SK-N-SH treated with all-trans-retinoic acid at 6 μM for 48 hours (cell line): ENCODE data around the gene ZNF469.

ENCODE experiments used
- ATAC-seq: fragments of 200-7000 bp; cut with Tn5 transposase; 3 replicates; pipeline ENCODE4 v1.9.1; 2020; ENCODE audit warnings: mild to moderate bottlenecking, moderate library complexity
- ARNTL ChIP-seq: fragments of 450-650 bp; formaldehyde crosslinking; IDR thresholded peaks from 2 replicates; pipeline ENCODE4 v1.5.0; 2020; ENCODE audit warnings: low read depth, mild to moderate bottlenecking, moderate library complexity, borderline replicate concordance
- BACH2 ChIP-seq: fragments of 250-450 bp; sonication (Bioruptor Pico); IDR thresholded peaks from 2 replicates; pipeline ENCODE4 v1.9.0; 2021; ENCODE audit warnings: mild to moderate bottlenecking, borderline replicate concordance
- CSDC2 ChIP-seq: fragments of 250-450 bp; sonication (Bioruptor Pico); IDR thresholded peaks from 2 replicates; pipeline ENCODE4 v1.5.0; 2020; ENCODE audit warnings: mild to moderate bottlenecking, moderate library complexity
- CSRNP3 ChIP-seq: fragments of 250-450 bp; sonication (Bioruptor Pico); IDR thresholded peaks from 2 replicates; pipeline ENCODE4 v1.5.1; 2021; ENCODE audit warnings: mild to moderate bottlenecking, moderate library complexity
- ISL1 ChIP-seq: fragments of 250-450 bp; sonication (Bioruptor Pico); IDR thresholded peaks from 2 replicates; pipeline ENCODE4 v2.1.2; 2022; ENCODE audit warnings: mild to moderate bottlenecking, moderate library complexity
- OSR1 ChIP-seq: fragments of 250-450 bp; sonication (Bioruptor Pico); IDR thresholded peaks from 2 replicates; pipeline ENCODE4 v1.8.0; 2022; ENCODE audit warnings: moderate library complexity, mild to moderate bottlenecking, inconsistent platforms
- PPARA ChIP-seq: fragments of 250-450 bp; sonication (Bioruptor Pico); IDR thresholded peaks from 2 replicates; pipeline ENCODE4 v1.5.0; 2020; ENCODE audit warnings: mild to moderate bottlenecking, borderline replicate concordance
- RARB ChIP-seq: fragments of 250-450 bp; sonication (Bioruptor Pico); IDR thresholded peaks from 2 replicates; pipeline ENCODE4 v1.8.0; 2021; ENCODE audit warnings: mild to moderate bottlenecking, moderate library complexity
- SNAI2 ChIP-seq: fragments of 250-450 bp; sonication (Bioruptor Pico); IDR thresholded peaks from 2 replicates; pipeline ENCODE4 v1.5.0; 2020; ENCODE audit warnings: mild to moderate bottlenecking, moderate library complexity
- TCF4 ChIP-seq: fragments of 250-450 bp; sonication (Bioruptor Pico); IDR thresholded peaks from 2 replicates; pipeline ENCODE4 v1.8.0; 2021; ENCODE audit warnings: mild to moderate bottlenecking, moderate library complexity, borderline replicate concordance
- TOX ChIP-seq: fragments of 250-450 bp; sonication (Bioruptor Pico); IDR thresholded peaks from 2 replicates; pipeline ENCODE4 v1.8.0; 2021; ENCODE audit warnings: mild to moderate bottlenecking, moderate library complexity, borderline replicate concordance
- TSHZ2 ChIP-seq: fragments of 250-450 bp; sonication (Bioruptor Pico); IDR thresholded peaks from 2 replicates; pipeline ENCODE4 v1.5.0; 2020; ENCODE audit warnings: mild to moderate bottlenecking, moderate library complexity
- ZC3H10 ChIP-seq: fragments of 250-450 bp; sonication (Bioruptor Pico); IDR thresholded peaks from 2 replicates; pipeline ENCODE4 v1.5.1; 2021; ENCODE audit warnings: mild to moderate bottlenecking, moderate library complexity
- ZFP3 ChIP-seq: fragments of 250-450 bp; sonication (Bioruptor Pico); IDR thresholded peaks from 2 replicates; pipeline ENCODE4 v1.5.0; 2020; ENCODE audit warnings: mild to moderate bottlenecking, moderate library complexity
- ZFP30 ChIP-seq: fragments of 450-650 bp; formaldehyde crosslinking; IDR thresholded peaks from 2 replicates; pipeline ENCODE4 v1.5.0; 2022; ENCODE audit warnings: mild to moderate bottlenecking, moderate library complexity
- ZNF565 ChIP-seq: fragments of 450-650 bp; formaldehyde crosslinking; conservative IDR thresholded peaks from 2 replicates; pipeline ENCODE4 v1.5.0; 2020; ENCODE audit warnings: low read depth, mild to moderate bottlenecking, moderate library complexity
- ZNF70 ChIP-seq: fragments of 450-650 bp; formaldehyde crosslinking; IDR thresholded peaks from 2 replicates; pipeline ENCODE4 v1.5.0; 2020; ENCODE audit warnings: mild to moderate bottlenecking, moderate library complexity
- ZNF8 ChIP-seq: fragments of 450-650 bp; formaldehyde crosslinking; IDR thresholded peaks from 2 replicates; pipeline ENCODE4 v1.5.0; 2020; ENCODE audit warnings: mild to moderate bottlenecking, moderate library complexity
- TF ChIP-seq, protein P1 (sequence below): fragments of 250-450 bp; sonication (Bioruptor Pico); IDR thresholded peaks from 2 replicates; pipeline ENCODE4 v1.5.1; 2020; ENCODE audit warnings: low read depth, mild to moderate bottlenecking, moderate library complexity
- TF ChIP-seq, protein P2 (sequence below): fragments of 250-450 bp; sonication (Bioruptor Pico); IDR thresholded peaks from 2 replicates; pipeline ENCODE4 v1.8.0; 2020; ENCODE audit warnings: mild to moderate bottlenecking, moderate library complexity, borderline replicate concordance

Gene ZNF469

GRCh38 chr16:88367560-88367959, 15.2 kb upstream of the ZNF469 start (continued):
- TF ChIP-seq, protein P1, sequence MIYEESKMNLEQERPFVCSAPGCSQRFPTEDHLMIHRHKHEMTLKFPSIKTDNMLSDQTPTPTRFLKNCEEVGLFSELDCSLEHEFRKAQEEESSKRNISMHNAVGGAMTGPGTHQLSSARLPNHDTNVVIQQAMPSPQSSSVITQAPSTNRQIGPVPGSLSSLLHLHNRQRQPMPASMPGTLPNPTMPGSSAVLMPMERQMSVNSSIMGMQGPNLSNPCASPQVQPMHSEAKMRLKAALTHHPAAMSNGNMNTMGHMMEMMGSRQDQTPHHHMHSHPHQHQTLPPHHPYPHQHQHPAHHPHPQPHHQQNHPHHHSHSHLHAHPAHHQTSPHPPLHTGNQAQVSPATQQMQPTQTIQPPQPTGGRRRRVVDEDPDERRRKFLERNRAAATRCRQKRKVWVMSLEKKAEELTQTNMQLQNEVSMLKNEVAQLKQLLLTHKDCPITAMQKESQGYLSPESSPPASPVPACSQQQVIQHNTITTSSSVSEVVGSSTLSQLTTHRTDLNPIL (CRISPR knock-in tag), result no peak

DNA sequence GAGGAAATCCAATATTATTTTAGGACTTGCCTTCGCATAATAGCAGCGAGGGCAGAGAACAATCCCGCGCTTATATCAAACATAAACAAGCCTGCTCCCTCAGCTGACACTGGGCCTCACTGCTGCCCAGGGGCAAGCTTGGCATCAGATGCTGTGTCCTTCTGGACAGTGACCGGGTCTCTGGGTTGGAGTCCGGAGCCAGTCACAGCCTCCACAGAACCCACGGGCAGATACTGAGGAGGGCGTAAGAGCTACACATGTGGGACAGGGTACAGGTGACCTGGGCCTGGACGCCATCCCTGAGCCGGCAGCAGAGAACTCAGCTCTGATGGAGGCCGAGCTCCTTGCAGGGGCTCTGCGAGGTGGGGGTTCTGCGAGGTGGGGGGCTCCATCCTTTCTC, 14.7 kb upstream of the ZNF469 start:
- ATAC-seq, result no peak
- no peak for TF ChIP-seq ZNF70 (CRISPR knock-in tag)
- no peak for TF ChIP-seq ZNF8 (CRISPR knock-in tag)
- TF ChIP-seq CSRNP3 (CRISPR knock-in tag), result no peak
- TF ChIP-seq, protein P2, sequence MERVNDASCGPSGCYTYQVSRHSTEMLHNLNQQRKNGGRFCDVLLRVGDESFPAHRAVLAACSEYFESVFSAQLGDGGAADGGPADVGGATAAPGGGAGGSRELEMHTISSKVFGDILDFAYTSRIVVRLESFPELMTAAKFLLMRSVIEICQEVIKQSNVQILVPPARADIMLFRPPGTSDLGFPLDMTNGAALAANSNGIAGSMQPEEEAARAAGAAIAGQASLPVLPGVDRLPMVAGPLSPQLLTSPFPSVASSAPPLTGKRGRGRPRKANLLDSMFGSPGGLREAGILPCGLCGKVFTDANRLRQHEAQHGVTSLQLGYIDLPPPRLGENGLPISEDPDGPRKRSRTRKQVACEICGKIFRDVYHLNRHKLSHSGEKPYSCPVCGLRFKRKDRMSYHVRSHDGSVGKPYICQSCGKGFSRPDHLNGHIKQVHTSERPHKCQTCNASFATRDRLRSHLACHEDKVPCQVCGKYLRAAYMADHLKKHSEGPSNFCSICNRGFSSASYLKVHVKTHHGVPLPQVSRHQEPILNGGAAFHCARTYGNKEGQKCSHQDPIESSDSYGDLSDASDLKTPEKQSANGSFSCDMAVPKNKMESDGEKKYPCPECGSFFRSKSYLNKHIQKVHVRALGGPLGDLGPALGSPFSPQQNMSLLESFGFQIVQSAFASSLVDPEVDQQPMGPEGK (CRISPR knock-in tag), result no peak
- no peak for TF ChIP-seq TCF4 (CRISPR knock-in tag)
- TF ChIP-seq PPARA, result no peak
- TF ChIP-seq, protein P1 (CRISPR knock-in tag), result no peak
- no peak for TF ChIP-seq RARB (CRISPR knock-in tag)
- TF ChIP-seq SNAI2 (CRISPR knock-in tag), result no peak
- TF ChIP-seq TSHZ2 (CRISPR knock-in tag), result no peak
- TF ChIP-seq ZNF565 (CRISPR knock-in tag), result no peak
- TF ChIP-seq CSDC2 (CRISPR knock-in tag), result no peak
- TF ChIP-seq OSR1 (CRISPR knock-in tag), result no peak
- no peak for TF ChIP-seq ZFP3 (CRISPR knock-in tag)
- no peak for TF ChIP-seq ZFP30
- no peak for TF ChIP-seq TOX (CRISPR knock-in tag)
- no peak for TF ChIP-seq ISL1 (CRISPR knock-in tag)
- TF ChIP-seq ARNTL (CRISPR knock-in tag), result no peak
- TF ChIP-seq BACH2 (CRISPR knock-in tag), result no peak

DNA sequence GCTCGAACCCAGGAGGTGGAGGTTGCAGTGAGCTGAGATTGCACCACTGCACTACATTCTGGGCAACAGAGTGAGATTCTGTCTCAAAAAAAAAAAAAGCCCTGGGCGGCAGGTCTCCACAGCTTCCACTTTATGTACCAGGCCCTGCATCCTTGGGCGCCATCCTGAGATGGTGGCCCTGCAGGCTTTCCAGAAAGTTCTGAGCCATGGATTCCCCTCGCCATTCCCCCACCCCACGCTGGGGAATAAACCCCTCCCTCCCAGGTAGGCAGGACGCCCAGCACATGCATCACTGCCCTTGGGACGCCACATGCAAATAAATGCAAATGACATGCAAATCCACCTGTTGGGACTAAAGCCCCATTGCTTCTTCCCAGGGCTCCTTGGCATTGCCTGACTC, 13.8 kb upstream of the ZNF469 start:
- ATAC-seq, result no peak
- TF ChIP-seq ARNTL (CRISPR knock-in tag), result no peak
- TF ChIP-seq ISL1 (CRISPR knock-in tag), result no peak
- no peak for TF ChIP-seq ZFP3 (CRISPR knock-in tag)
- no peak for TF ChIP-seq RARB (CRISPR knock-in tag)
- TF ChIP-seq CSRNP3 (CRISPR knock-in tag), result no peak
- TF ChIP-seq PPARA, result no peak
- no peak for TF ChIP-seq BACH2 (CRISPR knock-in tag)
- TF ChIP-seq ZC3H10 (CRISPR knock-in tag), result no peak
- TF ChIP-seq TCF4 (CRISPR knock-in tag), result no peak
